ENCODE results near the gene MS4A6E. TPM values are rescaled to one million over a fixed set of nuclear protein-coding genes. Genes with fewer than 3 reads are reported as not detected.
A peak's percentile ranks its signal among the peaks of the same experiment; 100 is the strongest.

The MS4A6E gene
- total RNA-seq, 1 experiment from 2014 or later = not detected

DNA sequence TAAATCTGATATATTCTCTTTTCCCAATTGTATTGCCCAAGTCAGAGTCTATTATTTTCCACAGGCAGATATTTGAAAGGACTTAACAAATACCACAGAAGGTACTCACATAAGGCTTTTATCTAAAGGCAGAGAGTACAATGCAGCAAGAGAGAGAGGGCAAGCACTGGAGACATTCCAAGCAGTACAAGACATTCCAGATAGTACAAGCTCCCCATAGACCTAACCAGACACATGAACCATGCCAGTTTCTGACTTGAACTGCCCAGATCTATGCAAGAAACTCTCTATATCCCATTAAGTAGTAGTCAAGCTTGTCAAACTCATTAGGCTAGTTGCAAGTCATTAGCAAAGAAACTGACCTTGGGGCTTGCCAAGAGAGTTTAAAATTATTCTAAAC, 11.2 kb upstream of the MS4A6E start:
- Histone ChIP-seq H3K36me3 (replicated peaks; ENCODE audit: control insufficient read depth, insufficient read depth, low read length) (no peaks in the 10 kb centered on the region), H3K4me3 (ENCODE audit: insufficient read depth, low read depth, low read length) (no peak overlapping the region), H3K27me3 (ENCODE audit: control insufficient read depth, insufficient read depth, low read length) (no peaks in the 10 kb centered on the region)
- DNase-seq = no peak

DNA sequence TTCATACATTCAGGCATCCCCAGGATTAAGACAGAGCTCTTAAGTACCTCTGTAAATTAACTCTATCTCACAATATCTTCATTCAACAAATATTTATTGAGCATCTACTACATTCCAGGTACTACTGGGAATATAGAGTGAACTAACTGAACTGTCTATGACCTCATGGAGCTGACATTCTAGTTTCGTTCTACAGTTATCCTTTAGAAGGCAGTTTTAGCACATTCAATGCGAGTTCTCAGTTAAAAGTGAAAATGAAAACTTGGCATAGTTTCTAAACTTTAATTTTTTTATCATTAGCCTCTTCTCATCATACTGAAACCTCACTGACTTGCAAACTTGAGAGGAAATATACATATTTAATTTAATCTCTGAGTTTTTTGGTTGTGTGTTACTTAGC, 10.7 kb upstream of the MS4A6E start:
- H3K27me3 ChIP-seq (ENCODE audit: control insufficient read depth, insufficient read depth, low read length) = no peaks in the 10 kb centered on the region

GRCh38 chr11:60318726-60319125, 8.3 kb upstream of the MS4A6E start:
- no peak overlapping the region for H3K4me3 ChIP-seq (ENCODE audit: insufficient read depth, low read depth, low read length)
- H3K27me3 ChIP-seq (ENCODE audit: control insufficient read depth, insufficient read depth, low read length) = no peaks in the 10 kb centered on the region
- H3K36me3 ChIP-seq (replicated peaks; ENCODE audit: control insufficient read depth, insufficient read depth, low read length) = no peaks in the 10 kb centered on the region
- no peak for DNase-seq

More for the DNA sequence above, 10.7 kb upstream of the MS4A6E start:
- Histone ChIP-seq H3K36me3 (replicated peaks; ENCODE audit: control insufficient read depth, insufficient read depth, low read length) (no peaks in the 10 kb centered on the region), H3K4me3 (ENCODE audit: insufficient read depth, low read depth, low read length) (no peak overlapping the region)
- DNase-seq = no peak

- Histone ChIP-seq H3K4me3 (ENCODE audit: insufficient read depth, low read depth, low read length) (no peak overlapping the region), H3K27me3 (ENCODE audit: control insufficient read depth, insufficient read depth, low read length) (no peaks in the 10 kb centered on the region), H3K36me3 (replicated peaks; ENCODE audit: control insufficient read depth, insufficient read depth, low read length) (no peaks in the 10 kb centered on the region)
- no peak for DNase-seq
These were observed 6.0 kb upstream of the MS4A6E start for GRCh38 chr11:60321051-60321450.

- Histone ChIP-seq H3K27me3 (ENCODE audit: control insufficient read depth, insufficient read depth, low read length) (no peaks in the 10 kb centered on the region), H3K4me3 (ENCODE audit: insufficient read depth, low read depth, low read length) (no peak overlapping the region), H3K36me3 (replicated peaks; ENCODE audit: control insufficient read depth, insufficient read depth, low read length) (no peaks in the 10 kb centered on the region)
- no peak for DNase-seq
These were observed 1.4 kb downstream of the MS4A6E start for GRCh38 chr11:60328460-60328859.

GRCh38 chr11:60332846-60333245, 5.8 kb downstream of the MS4A6E start:
- H3K27me3 ChIP-seq (ENCODE audit: control insufficient read depth, insufficient read depth, low read length) = no peaks in the 10 kb centered on the region
- no peak overlapping the region for H3K4me3 ChIP-seq (ENCODE audit: insufficient read depth, low read depth, low read length)
- DNase-seq = no peak
- no peaks in the 10 kb centered on the region for H3K36me3 ChIP-seq (replicated peaks; ENCODE audit: control insufficient read depth, insufficient read depth, low read length)

GRCh38 chr11:60334005-60334620, 7.1 kb downstream of the MS4A6E start:
- DNase-seq = peak; percentile 67
- no peak overlapping the region for H3K4me3 ChIP-seq (ENCODE audit: insufficient read depth, low read depth, low read length)

GRCh38 chr11:60336767-60337391, 9.8 kb downstream of the MS4A6E start:
- Histone ChIP-seq H3K27me3 (ENCODE audit: control insufficient read depth, insufficient read depth, low read length) (no peaks in the 10 kb centered on the region), H3K4me3 (ENCODE audit: insufficient read depth, low read depth, low read length) (no peak overlapping the region), H3K36me3 (replicated peaks; ENCODE audit: control insufficient read depth, insufficient read depth, low read length) (no peaks in the 10 kb centered on the region)
- DNase-seq = no peak

More at GRCh38 chr11:60334005-60334620, 7.1 kb downstream of the MS4A6E start:
- no peaks in the 10 kb centered on the region for H3K27me3 ChIP-seq (ENCODE audit: control insufficient read depth, insufficient read depth, low read length)
- H3K36me3 ChIP-seq (replicated peaks; ENCODE audit: control insufficient read depth, insufficient read depth, low read length) = no peaks in the 10 kb centered on the region

DNA sequence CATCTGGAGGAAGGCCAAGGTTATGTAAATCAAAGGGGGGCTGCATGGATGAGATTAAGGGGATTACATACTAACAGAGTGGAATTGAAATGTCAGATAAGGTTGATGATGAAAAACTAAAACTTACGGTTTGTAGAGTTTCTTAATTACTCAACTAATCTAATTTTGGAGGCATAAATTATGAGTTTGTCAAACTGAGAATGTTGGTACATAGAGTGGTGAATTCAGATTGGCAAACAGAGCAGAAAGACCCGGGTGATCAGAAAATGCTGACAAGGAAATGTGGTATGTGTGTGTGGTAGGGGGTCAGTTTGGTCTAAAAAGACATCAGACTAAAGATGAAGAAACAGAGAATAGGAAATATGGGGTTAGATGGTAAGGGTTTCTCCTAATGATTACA, 11.0 kb downstream of the MS4A6E start:
- Histone ChIP-seq H3K4me3 (ENCODE audit: insufficient read depth, low read depth, low read length) (no peak overlapping the region), H3K27me3 (ENCODE audit: control insufficient read depth, insufficient read depth, low read length) (no peaks in the 10 kb centered on the region), H3K36me3 (replicated peaks; ENCODE audit: control insufficient read depth, insufficient read depth, low read length) (no peaks in the 10 kb centered on the region)
- DNase-seq = no peak

DNA sequence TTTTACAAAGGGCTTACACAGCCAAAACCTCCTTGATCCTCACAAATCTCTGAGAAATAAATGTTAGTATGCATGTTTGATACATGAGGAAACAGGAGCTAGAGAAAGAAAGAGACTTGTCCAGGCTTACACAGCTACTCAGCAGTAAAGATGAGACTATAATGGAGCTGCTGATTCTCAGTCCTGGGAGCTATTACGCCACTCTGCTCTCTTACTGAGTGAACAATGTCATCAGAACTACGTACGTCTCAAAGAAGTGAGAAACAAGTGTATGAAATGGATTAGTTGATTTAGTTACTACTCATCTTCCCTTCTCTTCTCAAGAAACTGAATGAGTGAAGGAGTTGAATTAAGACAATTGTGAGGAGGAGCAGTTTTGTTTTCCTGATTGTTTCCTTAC, 12.3 kb downstream of the MS4A6E start:
- DNase-seq = no peak
- no peaks in the 10 kb centered on the region for H3K36me3 ChIP-seq (replicated peaks; ENCODE audit: control insufficient read depth, insufficient read depth, low read length)
- H3K27me3 ChIP-seq (ENCODE audit: control insufficient read depth, insufficient read depth, low read length) = no peaks in the 10 kb centered on the region
- H3K4me3 ChIP-seq (ENCODE audit: insufficient read depth, low read depth, low read length) = no peak overlapping the region

DNA sequence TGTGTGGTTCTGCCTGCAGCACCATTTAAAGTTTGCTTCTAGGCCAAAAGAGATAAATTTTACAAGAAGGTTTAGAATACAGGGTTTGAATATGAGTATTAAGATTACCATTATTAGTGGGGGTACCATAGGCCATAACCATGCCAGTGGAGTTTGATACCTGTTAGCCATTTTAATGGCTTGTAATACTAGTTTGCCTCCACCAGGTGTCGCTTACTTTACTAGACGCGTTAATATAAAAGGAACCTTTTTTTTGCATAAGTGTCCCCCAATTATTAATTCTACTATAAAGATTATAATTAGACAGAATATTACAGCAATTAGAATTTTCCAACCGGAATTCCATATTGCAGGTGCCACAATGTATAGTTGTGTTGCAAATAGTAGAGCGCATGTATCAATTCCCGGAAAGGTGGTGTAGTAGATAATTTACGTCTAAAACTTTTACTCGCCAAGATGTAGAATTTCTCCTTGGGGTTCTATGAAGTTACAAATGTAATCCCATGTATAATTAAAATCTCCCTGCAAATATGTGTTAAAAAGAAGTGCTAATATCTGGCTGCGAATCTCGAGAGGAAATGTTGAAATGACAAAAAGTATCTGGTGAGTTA, 16.1 kb downstream of the MS4A6E start:
- DNase-seq = no peak
- no peak overlapping the region for H3K4me3 ChIP-seq (ENCODE audit: insufficient read depth, low read depth, low read length)
- no peaks in the 10 kb centered on the region for H3K27me3 ChIP-seq (ENCODE audit: control insufficient read depth, insufficient read depth, low read length)
- no peaks in the 10 kb centered on the region for H3K36me3 ChIP-seq (replicated peaks; ENCODE audit: control insufficient read depth, insufficient read depth, low read length)

GRCh38 chr11:60344146-60344545, 17.1 kb downstream of the MS4A6E start:
- DNase-seq = no peak
- Histone ChIP-seq H3K36me3 (replicated peaks; ENCODE audit: control insufficient read depth, insufficient read depth, low read length) (no peaks in the 10 kb centered on the region), H3K27me3 (ENCODE audit: control insufficient read depth, insufficient read depth, low read length) (no peaks in the 10 kb centered on the region), H3K4me3 (ENCODE audit: insufficient read depth, low read depth, low read length) (no peak overlapping the region)

- no peaks in the 10 kb centered on the region for H3K27me3 ChIP-seq (ENCODE audit: control insufficient read depth, insufficient read depth, low read length)
- no peak for DNase-seq
- H3K4me3 ChIP-seq (ENCODE audit: insufficient read depth, low read depth, low read length) = no peak overlapping the region
- no peaks in the 10 kb centered on the region for H3K36me3 ChIP-seq (replicated peaks; ENCODE audit: control insufficient read depth, insufficient read depth, low read length)
These were observed 18.4 kb downstream of the MS4A6E start for GRCh38 chr11:60345489-60345888.

DNA sequence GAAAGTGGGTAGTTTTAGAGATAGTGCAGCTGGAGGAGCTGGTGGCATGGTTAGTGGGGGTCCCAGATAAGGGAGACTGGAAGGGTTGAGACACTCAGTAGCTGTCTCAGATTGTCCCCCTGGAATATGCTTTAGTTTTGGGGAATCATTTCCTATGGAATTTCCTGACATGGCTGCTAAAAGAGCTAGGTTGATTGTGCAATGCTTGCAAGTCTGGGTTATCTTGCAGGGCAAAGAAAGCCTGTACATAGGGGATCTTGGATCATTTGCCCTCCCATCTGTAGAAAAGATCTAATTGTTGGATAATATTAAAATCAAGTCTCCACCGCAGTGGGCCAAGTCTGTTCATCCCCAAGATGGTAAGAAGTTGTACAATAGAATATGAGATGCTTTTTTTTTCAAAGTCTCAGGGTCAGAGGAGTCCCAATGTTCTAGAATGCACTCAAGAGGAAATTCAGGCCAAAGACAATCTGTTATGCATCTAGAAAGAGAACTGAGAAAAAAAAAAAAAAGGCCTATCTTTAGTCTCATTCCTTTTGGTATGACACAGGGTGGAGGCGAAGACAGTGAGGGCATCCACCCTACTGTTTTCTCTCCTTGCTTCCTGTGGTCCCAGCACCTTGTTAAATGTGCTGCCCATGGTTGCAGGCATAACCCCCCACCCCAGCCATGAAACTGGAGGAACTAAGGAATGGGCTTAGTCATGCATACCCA, 20.2 kb downstream of the MS4A6E start:
- DNase-seq = no peak
- Histone ChIP-seq H3K27me3 (ENCODE audit: control insufficient read depth, insufficient read depth, low read length) (no peaks in the 10 kb centered on the region), H3K4me3 (ENCODE audit: insufficient read depth, low read depth, low read length) (no peak overlapping the region), H3K36me3 (replicated peaks; ENCODE audit: control insufficient read depth, insufficient read depth, low read length) (no peaks in the 10 kb centered on the region)

DNA sequence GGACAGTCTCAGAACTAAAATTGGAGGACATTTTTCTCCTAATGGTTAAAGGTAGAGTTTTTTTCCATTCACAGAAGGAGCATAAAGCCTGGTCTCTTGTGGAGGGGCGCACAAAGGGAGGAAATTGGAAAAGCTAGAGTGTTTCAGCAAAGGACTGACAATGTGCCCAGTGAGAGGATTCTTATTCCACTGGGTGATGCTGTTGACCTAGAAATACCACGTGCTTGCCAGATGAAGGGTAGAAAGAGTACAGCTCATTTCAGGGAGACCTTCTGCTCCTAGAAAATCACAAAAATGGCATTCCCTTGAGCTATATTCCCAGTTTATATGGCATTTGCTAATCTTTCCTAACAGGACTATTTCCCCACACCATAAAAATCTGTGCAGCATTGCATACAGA, 21.1 kb downstream of the MS4A6E start:
- no peak overlapping the region for H3K4me3 ChIP-seq (ENCODE audit: insufficient read depth, low read depth, low read length)
- H3K27me3 ChIP-seq (ENCODE audit: control insufficient read depth, insufficient read depth, low read length) = no peaks in the 10 kb centered on the region
- no peaks in the 10 kb centered on the region for H3K36me3 ChIP-seq (replicated peaks; ENCODE audit: control insufficient read depth, insufficient read depth, low read length)
- DNase-seq = peak; percentile 17
